GM06990 (cell line): ENCODE data around the gene FMNL2.

Experiments used
- DNase-seq: peaks from one replicate; pipeline ENCODE4 v3.0.0-alpha.2; 2011; ENCODE audit not compliant: insufficient read length; ENCODE audit errors: extremely low read depth
- H3K27me3 ChIP-seq: replicated peaks from 2 replicates; pipeline ENCODE4 v1.6.0; 2011; ENCODE audit warnings: low read length; ENCODE audit not compliant: control insufficient read depth, insufficient read depth
- H3K36me3 ChIP-seq: 2 replicates; pipeline ENCODE4 v1.5.1; 2011; ENCODE audit warnings: low read length; ENCODE audit not compliant: control insufficient read depth, insufficient read depth
- H3K4me3 ChIP-seq: replicated peaks from 2 replicates; pipeline ENCODE4 v1.5.1; 2011; ENCODE audit warnings: low read depth, mild to moderate bottlenecking, control low read depth, low read length
- CTCF ChIP-seq: IDR thresholded peaks from 2 replicates; pipeline ENCODE4 v1.5.1; 2011; ENCODE audit warnings: low read length, control low read depth, mild to moderate bottlenecking, inconsistent platforms; ENCODE audit not compliant: insufficient read depth, poor library complexity, severe bottlenecking

The FMNL2 gene

GRCh38 chr2:152615177-152615576, 280.2 kb downstream of the FMNL2 start:
- no peak for TF ChIP-seq CTCF
- Histone ChIP-seq H3K4me3 (no peak overlapping the region), H3K27me3 (no peaks in the 10 kb centered on the region), H3K36me3 (no peaks in the 10 kb centered on the region)
- no peak for DNase-seq

- no peaks in the 10 kb centered on the region for H3K27me3 ChIP-seq
- no peak for TF ChIP-seq CTCF
- no peaks in the 10 kb centered on the region for H3K36me3 ChIP-seq
- DNase-seq, result no peak
- H3K4me3 ChIP-seq, result no peak overlapping the region
Measured at GRCh38 chr2:152617456-152618192, 282.6 kb downstream of the FMNL2 start.

GRCh38 chr2:152618193-152618564, 283.2 kb downstream of the FMNL2 start:
- DNase-seq, result no peak
- no peak for TF ChIP-seq CTCF
- Histone ChIP-seq H3K4me3 (no peak overlapping the region), H3K27me3 (no peaks in the 10 kb centered on the region), H3K36me3 (no peaks in the 10 kb centered on the region)

- H3K4me3 ChIP-seq, result no peak overlapping the region
- no peak for DNase-seq
- TF ChIP-seq CTCF, result no peak
- no peaks in the 10 kb centered on the region for H3K27me3 ChIP-seq
- H3K36me3 ChIP-seq, result no peaks in the 10 kb centered on the region
Measured at GRCh38 chr2:152620208-152620607, 285.2 kb downstream of the FMNL2 start.

- H3K4me3 ChIP-seq, result no peak overlapping the region
- no peaks in the 10 kb centered on the region for H3K27me3 ChIP-seq
- no peaks in the 10 kb centered on the region for H3K36me3 ChIP-seq
- DNase-seq, result no peak
- TF ChIP-seq CTCF, result no peak
Measured at GRCh38 chr2:152620985-152621384, 286.0 kb downstream of the FMNL2 start.

GRCh38 chr2:152622219-152622618, 287.2 kb downstream of the FMNL2 start:
- no peak for TF ChIP-seq CTCF
- Histone ChIP-seq H3K4me3 (no peak overlapping the region), H3K27me3 (no peaks in the 10 kb centered on the region), H3K36me3 (no peaks in the 10 kb centered on the region)
- no peak for DNase-seq
